Smooth muscle cell (in vitro differentiated cells): ENCODE measurements around the gene NCOA1. TPM values are rescaled to one million over a fixed set of nuclear protein-coding genes. Genes with fewer than 3 reads are reported as not detected.
A peak's percentile ranks its signal among the peaks of the same experiment; 100 is the strongest.

ENCODE experiments used
- DNase-seq: peaks from one replicate; lab custom pipeline; 2025; ENCODE audit not compliant: unreplicated experiment; lab: John Stamatoyannopoulos, UW
- H2AFZ ChIP-seq: fragments of 200-600 bp; sonication (generic); 2 replicates; pipeline ENCODE4 v1.6.0; 2016; ENCODE audit warnings: antibody characterized with exemption, low read depth, mild to moderate bottlenecking
- H3F3A ChIP-seq: fragments of 200-600 bp; sonication (generic); 2 replicates; pipeline ENCODE4 v1.6.0; 2017; ENCODE audit warnings: antibody characterized with exemption, low read depth
- H3K27ac ChIP-seq: fragments of 200-600 bp; sonication (generic); 2 replicates; pipeline ENCODE4 v1.5.1; 2016; ENCODE audit warnings: low read depth, mild to moderate bottlenecking
- H3K27me3 ChIP-seq: fragments of 200-600 bp; sonication (generic); 2 replicates; pipeline ENCODE4 v1.6.1; 2016; ENCODE audit warnings: low read depth, mild to moderate bottlenecking
- H3K36me3 ChIP-seq: fragments of 200-600 bp; sonication (generic); 2 replicates; pipeline ENCODE4 v1.5.1; 2016; ENCODE audit warnings: low read depth
- H3K4me1 ChIP-seq: fragments of 200-600 bp; sonication (generic); 2 replicates; pipeline ENCODE4 v1.5.1; 2016; ENCODE audit warnings: low read depth
- H3K4me2 ChIP-seq: fragments of 200-600 bp; sonication (generic); 2 replicates; pipeline ENCODE4 v1.6.0; 2016; ENCODE audit warnings: mild to moderate bottlenecking
- H3K4me3 ChIP-seq: fragments of 200-600 bp; sonication (generic); 2 replicates; pipeline ENCODE4 v1.5.1; 2016; ENCODE audit warnings: mild to moderate bottlenecking
- H3K79me2 ChIP-seq: fragments of 200-600 bp; sonication (generic); 2 replicates; pipeline ENCODE4 v1.6.0; 2016; ENCODE audit warnings: low read depth, mild to moderate bottlenecking
- H3K9ac ChIP-seq: fragments of 200-600 bp; sonication (generic); 2 replicates; pipeline ENCODE4 v1.6.0; 2016; ENCODE audit warnings: low read depth
- H3K9me3 ChIP-seq: fragments of 200-600 bp; sonication (generic); replicated peaks from 2 replicates; pipeline ENCODE4 v1.5.1; 2016; ENCODE audit warnings: low read depth
- H4K20me1 ChIP-seq: fragments of 200-600 bp; sonication (generic); 2 replicates; pipeline ENCODE4 v1.6.0; 2016; ENCODE audit warnings: low read depth
- WGBS: methylation state at CpG from one replicate; pipeline ENCODE4 v1.1.7; 2016; ENCODE audit warnings: low lambda C conversion rate; 5-methylcytosine and 5-hydroxymethylcytosine counted together
- polyA plus RNA-seq: library from polyadenylated mRNA; unstranded; fragments of >200 nt; fragmentation: Nextera tagmentation; extraction: Ambion mirVana; gene quantifications from 2 replicates; pipeline ENCODE4 v1.2.1, GENCODE V29; 2016
- total RNA-seq: library from RNA; depleted of rRNA; stranded (reverse); fragments of >200 nt; gene quantifications from 2 replicates; pipeline ENCODE4 v1.2.3, GENCODE V29; 2014
- TF ChIP-seq, protein P1 (sequence below): fragments of 200-600 bp; sonication (generic); IDR thresholded peaks from 2 replicates; pipeline ENCODE4 v1.5.1; 2017; ENCODE audit warnings: borderline replicate concordance, mild to moderate bottlenecking, antibody characterized with exemption; ENCODE audit not compliant: insufficient read depth, poor library complexity, severe bottlenecking

The NCOA1 gene
- total and polyA plus RNA-seq, 2 experiments from 2014 or later, result 8.5 to 21.0 TPM

DNA sequence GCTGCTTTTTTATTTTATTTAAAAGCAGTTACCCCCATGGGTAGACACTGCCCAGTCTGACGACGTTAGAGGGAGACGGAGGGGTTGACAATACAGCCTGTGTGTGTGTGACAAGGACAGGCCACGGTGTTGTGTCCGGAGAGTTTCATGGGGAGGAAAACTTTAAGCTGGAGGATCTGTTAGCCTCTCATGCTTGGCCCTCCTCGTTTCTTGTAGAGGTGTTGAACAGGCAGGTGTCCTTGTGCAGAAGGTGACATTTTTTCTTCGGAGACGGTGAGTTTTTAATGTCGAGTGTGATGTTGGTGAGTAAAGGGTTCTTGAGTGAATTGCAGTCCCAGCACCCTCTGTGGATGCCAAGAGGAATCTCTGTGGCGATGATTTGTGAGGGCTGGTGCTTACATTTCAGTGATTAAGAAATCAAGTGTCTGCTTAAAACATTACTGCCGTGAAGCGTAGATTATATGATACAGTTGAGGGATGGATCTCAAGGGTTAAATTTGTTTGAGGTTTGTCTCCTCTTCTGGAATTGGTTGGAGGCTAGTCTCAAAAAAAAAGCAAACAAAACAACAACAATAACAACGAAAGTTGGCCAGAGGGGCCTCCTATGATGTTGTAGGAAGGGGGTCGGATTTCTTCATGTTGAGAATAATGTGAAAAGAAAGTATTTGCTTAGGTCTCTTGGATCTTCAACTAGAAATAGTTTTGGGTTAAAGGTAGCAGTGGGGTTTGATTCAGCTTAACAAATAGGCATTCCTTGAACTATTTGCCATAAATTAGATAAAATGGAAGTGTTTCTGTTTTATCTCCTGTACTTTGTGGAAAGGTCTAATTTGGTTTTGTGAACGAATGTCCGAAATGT lies 1.6 kb downstream of the NCOA1 start:
- H4K20me1 ChIP-seq, result peaks cover 57% of the 10 kb centered on the region
- peak overlapping the region; percentile 81 for H2AFZ ChIP-seq
- H3K79me2 ChIP-seq, result peaks cover 49% of the 10 kb centered on the region
- no peaks in the 10 kb centered on the region for H3K27me3 ChIP-seq
- peaks cover 7% of the 10 kb centered on the region for H3F3A ChIP-seq
- TF ChIP-seq, protein P1, sequence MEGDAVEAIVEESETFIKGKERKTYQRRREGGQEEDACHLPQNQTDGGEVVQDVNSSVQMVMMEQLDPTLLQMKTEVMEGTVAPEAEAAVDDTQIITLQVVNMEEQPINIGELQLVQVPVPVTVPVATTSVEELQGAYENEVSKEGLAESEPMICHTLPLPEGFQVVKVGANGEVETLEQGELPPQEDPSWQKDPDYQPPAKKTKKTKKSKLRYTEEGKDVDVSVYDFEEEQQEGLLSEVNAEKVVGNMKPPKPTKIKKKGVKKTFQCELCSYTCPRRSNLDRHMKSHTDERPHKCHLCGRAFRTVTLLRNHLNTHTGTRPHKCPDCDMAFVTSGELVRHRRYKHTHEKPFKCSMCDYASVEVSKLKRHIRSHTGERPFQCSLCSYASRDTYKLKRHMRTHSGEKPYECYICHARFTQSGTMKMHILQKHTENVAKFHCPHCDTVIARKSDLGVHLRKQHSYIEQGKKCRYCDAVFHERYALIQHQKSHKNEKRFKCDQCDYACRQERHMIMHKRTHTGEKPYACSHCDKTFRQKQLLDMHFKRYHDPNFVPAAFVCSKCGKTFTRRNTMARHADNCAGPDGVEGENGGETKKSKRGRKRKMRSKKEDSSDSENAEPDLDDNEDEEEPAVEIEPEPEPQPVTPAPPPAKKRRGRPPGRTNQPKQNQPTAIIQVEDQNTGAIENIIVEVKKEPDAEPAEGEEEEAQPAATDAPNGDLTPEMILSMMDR, result no peak
- peak overlapping the region; percentile 85 for H3K4me3 ChIP-seq
- DNase-seq, result no peak
- H3K4me1 ChIP-seq, result peaks cover 25% of the 10 kb centered on the region
- H3K4me2 ChIP-seq, result peak overlapping the region; percentile 88
- peak overlapping the region; percentile 47 for H3K9ac ChIP-seq
- no peaks in the 10 kb centered on the region for H3K36me3 ChIP-seq
- H3K27ac ChIP-seq, result no peak overlapping the region
- H3K9me3 ChIP-seq, result no peaks in the 10 kb centered on the region
- 28% methylated on average over 16 of the region's 16 CpGs for WGBS

DNA sequence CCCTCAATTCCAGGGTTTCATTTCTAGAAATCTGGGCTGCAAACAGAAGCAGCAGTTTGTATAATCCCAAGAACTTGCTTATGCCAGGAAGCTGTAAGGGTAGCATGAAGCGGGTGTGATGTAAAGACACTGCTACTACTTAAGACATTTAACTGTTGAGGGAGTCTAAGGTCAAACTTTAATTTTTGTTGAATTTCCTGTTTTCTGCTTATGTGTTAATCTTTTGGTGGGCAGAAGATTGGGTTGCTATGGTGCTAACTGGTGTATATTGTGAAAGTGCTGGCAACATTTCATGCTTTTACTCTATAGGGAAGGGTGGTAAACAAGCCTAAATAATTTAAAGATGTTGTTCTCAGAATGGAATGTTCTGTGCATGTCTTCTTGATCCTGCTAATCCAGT lies 2.7 kb downstream of the NCOA1 start:
- H3K36me3 ChIP-seq, result no peaks in the 10 kb centered on the region
- TF ChIP-seq, protein P1, result no peak
- H3K4me2 ChIP-seq, result peak overlapping the region; percentile 88
- 27% methylated on average over 1 of the region's 1 CpG for WGBS
- H4K20me1 ChIP-seq, result peaks cover 67% of the 10 kb centered on the region
- H3K4me3 ChIP-seq, result peak overlapping the region; percentile 85
- peak overlapping the region; percentile 3 for H3K9ac ChIP-seq
- H3K79me2 ChIP-seq, result peaks cover 60% of the 10 kb centered on the region
- no peak for DNase-seq
- H3F3A ChIP-seq, result peaks cover 7% of the 10 kb centered on the region
- H3K27ac ChIP-seq, result peak overlapping the region; percentile 23
- H3K27me3 ChIP-seq, result no peaks in the 10 kb centered on the region
- no peak overlapping the region for H2AFZ ChIP-seq
- H3K9me3 ChIP-seq, result no peaks in the 10 kb centered on the region
- peaks cover 25% of the 10 kb centered on the region for H3K4me1 ChIP-seq

DNA sequence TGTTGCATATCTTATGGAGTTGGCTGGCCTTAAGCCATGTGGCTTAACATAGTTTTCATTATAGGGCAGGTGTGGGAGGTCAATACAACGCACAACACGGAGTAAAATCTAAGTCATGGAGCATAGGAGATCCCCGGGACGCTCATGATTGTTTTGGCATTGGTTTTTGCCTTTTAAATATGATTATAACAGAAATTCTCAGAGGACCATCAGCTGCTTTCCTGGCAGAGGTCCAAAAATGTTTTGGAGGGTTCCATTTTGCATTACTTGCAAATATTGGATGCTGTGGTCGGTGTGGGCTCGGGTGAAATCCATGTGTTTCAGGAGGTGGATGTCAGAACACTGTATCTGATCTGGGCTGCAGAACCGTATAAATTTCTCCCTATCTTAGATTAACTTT lies 3.4 kb downstream of the NCOA1 start:
- peaks cover 67% of the 10 kb centered on the region for H3K79me2 ChIP-seq
- H3K9me3 ChIP-seq, result no peaks in the 10 kb centered on the region
- TF ChIP-seq, protein P1, result no peak
- H3K9ac ChIP-seq, result no peak overlapping the region
- no peak overlapping the region for H3K27ac ChIP-seq
- H3F3A ChIP-seq, result peaks cover 7% of the 10 kb centered on the region
- peaks cover 25% of the 10 kb centered on the region for H3K4me1 ChIP-seq
- no peak for DNase-seq
- H2AFZ ChIP-seq, result no peak overlapping the region
- no peak overlapping the region for H3K4me2 ChIP-seq
- peaks cover 74% of the 10 kb centered on the region for H4K20me1 ChIP-seq
- H3K27me3 ChIP-seq, result no peaks in the 10 kb centered on the region
- no peaks in the 10 kb centered on the region for H3K36me3 ChIP-seq
- H3K4me3 ChIP-seq, result no peak overlapping the region
- 92% methylated on average over 7 of the region's 7 CpGs for WGBS
